ENCODE results near the gene APOM. TPM values are rescaled to one million over a fixed set of nuclear protein-coding genes. Genes with fewer than 3 reads are reported as not detected.

Gene APOM
- total RNA-seq, 1 donor from 2014 or later: 2.9 TPM

DNA sequence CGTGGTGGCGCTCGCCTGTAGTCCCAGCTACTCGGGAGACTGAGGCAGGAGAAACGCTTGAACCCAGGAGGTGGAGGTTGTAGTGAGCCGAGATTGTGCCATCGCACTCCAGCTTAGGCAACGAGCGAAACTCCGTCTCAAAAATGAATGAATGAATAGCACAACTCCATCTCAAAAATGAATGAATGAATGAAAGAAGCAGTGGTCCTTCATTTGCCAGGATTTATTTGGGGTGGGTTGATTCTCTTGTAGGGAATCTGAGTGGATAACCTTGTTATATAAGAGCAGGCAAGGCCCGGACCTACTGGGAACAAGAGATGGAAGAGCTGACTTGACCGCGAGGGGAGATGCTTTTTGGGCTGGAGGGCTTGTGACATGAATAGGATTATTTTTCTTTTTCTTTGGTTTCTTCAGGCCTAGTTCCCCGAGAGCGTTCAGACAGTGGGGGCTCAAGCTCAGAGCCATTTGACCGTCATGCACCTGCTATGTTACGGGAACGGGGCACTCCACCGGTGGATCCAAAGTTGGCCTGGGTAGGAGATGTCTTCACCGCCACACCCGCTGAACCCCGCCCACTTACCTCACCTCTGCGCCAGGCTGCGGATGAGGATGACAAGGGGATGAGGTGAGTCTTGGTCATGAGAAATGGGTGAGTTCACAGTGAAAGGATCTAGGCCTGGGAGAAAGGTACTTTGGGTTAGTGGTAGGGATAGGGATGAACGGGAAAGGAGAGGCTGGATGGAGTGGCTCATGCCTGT, 25.3 kb upstream of the APOM start:
- DNase-seq (ENCODE audit: low read depth): no peak

DNA sequence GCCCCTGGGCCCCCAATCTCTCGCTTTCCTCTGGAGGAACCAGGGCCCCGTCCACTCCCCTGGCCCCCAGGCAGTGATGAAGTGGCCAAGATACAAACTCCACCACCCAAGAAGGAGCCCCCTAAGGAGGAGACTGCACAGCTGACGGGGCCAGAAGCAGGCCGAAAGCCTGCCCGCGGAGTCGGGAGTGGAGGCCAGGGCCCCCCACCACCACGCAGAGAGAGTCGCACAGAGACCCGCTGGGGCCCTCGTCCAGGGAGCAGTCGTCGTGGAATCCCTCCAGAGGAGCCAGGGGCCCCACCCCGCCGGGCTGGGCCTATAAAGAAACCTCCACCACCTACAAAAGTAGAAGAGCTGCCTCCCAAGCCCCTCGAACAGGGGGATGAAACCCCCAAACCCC, 24.5 kb upstream of the APOM start:
- DNase-seq (ENCODE audit: low read depth): no peak

DNA sequence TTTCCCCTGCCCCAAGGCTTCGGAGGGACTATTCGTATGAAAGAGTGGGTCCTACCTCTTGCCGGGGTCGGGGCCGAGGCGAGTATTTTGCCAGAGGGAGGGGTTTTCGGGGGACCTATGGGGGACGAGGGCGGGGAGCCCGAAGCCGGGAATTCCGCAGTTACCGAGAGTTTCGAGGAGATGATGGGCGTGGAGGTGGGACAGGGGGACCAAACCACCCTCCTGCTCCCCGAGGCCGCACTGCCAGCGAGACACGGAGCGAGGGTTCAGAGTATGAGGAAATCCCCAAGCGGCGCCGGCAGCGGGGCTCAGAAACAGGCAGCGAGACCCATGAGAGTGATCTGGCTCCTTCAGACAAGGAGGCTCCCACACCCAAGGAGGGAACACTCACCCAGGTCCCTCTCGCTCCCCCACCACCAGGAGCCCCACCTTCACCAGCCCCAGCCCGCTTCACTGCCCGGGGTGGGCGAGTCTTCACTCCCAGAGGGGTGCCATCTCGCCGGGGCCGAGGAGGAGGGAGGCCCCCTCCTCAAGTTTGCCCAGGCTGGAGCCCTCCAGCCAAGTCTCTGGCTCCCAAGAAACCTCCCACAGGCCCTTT, 23.9 kb upstream of the APOM start:
- no peak for DNase-seq (ENCODE audit: low read depth)

DNA sequence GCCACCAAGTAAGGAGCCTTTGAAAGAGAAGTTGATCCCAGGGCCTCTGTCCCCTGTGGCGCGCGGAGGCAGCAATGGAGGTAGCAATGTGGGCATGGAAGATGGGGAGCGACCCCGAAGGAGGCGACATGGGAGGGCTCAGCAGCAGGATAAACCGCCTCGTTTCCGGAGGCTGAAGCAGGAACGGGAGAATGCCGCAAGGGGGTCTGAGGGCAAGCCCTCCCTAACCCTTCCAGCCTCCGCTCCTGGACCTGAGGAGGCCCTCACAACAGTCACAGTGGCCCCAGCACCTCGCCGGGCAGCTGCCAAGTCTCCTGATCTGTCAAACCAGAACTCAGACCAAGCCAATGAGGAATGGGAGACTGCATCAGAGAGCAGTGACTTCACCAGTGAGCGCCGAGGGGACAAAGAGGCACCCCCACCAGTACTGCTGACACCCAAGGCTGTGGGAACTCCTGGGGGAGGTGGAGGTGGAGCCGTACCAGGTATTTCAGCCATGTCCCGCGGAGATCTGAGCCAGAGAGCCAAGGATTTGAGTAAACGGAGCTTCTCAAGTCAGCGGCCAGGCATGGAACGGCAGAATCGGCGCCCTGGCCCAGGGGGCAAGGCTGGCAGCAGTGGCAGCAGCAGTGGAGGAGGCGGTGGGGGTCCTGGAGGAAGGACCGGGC, 23.3 kb upstream of the APOM start:
- DNase-seq (ENCODE audit: low read depth): no peak

DNA sequence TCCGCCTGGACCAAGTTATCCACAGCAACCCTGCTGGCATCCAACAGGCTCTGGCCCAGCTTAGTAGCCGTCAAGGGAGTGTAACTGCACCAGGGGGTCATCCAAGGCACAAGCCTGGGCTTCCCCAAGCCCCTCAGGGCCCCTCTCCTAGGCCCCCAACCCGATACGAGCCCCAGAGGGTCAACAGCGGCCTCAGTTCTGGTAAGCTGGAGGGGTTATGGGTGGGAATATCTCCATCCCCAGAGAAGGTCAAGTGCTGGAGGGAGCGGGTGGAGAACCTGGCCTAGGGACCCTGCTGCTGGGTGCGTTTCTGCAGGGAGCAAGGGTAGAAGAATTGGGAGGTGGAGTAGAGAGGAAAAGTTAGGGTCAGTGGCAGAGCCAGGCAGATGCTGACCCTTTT, 22.2 kb upstream of the APOM start:
- no peak for DNase-seq (ENCODE audit: low read depth)

DNA sequence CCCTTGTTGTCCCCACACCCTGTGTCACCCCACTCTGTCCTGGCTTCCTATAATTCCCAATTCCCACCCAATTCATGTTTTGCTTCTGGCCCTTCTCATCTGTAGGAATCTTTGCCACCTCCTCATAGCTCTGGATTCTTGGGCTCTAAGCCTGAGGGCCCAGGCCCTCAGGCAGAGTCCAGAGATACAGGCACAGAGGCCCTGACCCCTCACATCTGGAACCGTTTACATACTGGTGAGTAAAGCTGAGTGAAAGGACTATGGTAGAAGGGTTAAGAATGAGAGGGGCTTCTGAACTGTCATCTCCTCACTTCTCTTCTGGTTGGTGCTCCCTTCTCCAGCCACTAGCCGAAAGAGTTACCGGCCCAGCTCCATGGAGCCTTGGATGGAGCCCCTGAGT, 21.6 kb upstream of the APOM start:
- DNase-seq (ENCODE audit: low read depth): no peak

DNA sequence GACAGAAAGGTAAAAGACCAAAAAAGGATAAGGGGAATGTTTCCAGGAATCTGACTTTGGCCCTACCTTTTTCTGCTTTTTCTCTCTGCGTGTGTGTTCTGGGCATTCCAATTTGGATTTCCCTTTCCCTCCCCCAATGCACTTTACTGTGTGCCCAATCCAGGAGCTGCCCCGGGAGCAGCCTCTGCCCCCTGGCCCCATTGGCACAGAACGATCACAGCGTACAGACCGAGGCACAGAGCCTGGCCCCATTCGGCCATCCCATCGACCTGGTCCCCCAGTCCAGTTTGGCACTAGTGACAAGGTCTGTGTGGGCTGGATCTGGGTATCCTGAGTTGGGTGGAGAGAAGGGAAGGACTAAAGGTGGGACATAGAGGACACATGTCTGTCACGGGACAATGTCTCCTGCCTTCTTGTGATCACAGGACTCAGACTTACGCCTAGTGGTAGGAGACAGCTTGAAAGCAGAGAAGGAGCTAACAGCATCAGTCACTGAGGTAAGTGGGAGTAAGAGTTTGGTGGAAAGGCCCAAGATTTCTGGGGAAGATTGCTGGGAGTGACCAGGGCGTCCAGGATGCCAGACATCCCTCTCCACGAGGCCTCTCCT, 20.6 kb upstream of the APOM start:
- no peak for DNase-seq (ENCODE audit: low read depth)

DNA sequence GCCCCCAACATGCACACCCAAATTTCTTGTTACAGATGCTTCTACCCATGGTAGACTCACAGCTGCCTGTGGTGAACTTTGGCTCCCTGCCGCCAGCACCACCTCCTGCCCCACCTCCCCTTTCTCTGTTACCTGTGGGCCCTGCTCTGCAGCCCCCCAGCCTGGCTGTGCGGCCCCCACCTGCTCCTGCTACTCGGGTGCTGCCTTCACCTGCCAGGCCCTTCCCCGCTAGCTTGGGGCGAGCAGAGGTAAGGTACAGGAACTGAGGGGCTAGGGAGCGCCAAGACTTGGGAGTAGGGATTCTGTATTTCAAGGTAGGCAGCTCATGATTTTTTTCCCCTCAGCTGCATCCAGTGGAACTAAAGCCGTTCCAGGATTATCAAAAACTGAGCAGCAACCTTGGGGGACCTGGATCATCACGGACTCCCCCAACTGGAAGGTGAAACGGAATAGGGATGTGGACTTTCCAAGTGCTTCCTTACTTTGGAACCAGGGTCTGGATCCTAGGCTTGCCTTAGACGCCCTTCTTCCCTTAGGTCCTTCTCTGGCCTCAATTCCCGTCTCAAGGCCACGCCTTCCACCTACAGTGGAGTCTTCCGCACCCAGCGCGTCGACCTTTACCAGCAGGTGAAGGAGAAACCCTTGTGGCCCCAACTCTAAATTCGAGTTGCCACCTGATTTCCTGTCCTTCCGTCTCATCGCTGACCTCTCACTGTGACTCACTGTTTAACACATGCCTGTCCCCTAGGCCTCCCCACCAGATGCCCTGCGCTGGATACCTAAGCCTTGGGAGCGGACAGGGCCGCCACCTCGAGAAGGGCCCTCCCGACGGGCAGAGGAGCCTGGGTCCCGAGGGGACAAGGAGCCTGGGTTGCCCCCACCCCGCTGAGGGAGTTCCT, 18.7 kb upstream of the APOM start:
- no peak for DNase-seq (ENCODE audit: low read depth)

DNA sequence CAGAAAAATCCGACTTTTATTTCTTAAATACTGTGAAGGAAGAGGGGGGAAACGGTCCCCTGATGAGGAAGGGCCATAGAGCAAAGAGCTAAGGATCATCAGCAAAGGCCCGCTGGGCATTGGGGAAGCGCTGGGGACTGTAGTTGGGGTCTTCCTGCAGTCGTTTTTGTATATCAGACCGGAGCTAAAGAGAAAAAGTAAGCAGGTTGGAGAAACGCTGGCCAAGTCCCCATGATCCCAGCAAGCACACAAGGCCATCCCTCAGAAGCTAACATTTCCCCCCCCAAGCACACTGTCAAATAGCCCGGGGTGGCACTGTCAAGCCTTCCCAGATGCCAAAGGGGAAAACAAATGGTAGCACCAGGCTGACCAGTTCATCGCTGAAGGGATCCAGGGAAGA, 16.7 kb upstream of the APOM start:
- no peak for DNase-seq (ENCODE audit: low read depth)

DNA sequence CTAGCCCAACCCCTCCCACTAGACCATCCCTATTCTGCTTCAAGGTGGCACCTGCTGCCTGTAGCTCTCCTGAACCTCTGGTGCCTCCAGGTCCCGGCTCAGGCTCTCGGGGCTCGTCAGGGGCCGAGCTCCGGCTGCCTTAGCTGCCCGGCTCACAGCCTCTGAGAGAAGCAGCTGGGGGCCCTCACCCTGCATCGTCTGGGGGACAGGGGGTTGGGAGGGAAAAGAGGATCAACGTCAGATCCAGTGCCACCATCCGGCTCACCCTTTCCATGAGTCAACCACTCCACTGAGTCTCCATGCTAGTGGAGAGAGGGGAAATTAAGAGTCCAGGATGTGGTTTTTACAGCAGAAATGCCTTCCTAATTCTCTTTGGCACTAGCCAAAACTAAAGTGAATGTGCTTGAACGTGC, 16.2 kb upstream of the APOM start:
- DNase-seq (ENCODE audit: low read depth): peak; percentile 40

DNA sequence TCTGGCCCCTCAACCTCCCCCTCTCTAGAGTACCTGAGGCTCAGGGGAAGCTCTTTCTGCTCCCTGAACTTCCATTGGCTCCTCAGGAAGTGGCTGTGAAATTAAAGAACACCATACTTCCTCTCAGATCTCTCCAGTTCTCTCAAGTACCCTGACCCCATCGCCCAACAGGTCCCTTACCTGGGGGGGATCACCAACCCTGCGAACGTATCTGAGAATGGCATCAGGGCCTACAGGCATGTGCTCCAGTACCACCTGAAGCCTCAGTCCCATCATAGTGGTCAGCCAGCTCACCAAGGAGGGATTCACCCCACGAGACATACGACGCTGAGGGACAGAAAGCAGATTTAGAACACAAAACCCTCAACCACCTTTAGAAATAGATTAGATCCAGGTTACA, 15.1 kb upstream of the APOM start:
- DNase-seq (ENCODE audit: low read depth): no peak

DNA sequence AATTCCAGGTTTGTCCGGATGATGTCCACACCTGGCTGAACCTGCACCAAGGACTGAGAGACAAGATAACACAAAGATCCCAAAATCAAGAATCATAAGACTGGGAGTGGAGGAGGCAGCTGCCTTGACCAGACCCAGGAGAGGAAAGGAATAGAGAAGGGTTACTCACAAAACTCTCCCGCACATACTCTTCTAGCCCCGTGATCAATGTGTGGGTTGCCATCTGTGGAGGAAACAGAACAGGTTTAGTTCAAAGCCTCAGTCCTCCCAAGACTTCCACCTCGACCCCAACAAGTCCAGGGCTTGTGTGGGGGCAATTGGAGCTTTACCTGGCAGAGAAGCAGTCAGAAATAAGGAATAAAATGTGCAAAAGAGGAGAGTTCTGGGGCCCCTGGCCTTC, 14.3 kb upstream of the APOM start:
- DNase-seq (ENCODE audit: low read depth): no peak

DNA sequence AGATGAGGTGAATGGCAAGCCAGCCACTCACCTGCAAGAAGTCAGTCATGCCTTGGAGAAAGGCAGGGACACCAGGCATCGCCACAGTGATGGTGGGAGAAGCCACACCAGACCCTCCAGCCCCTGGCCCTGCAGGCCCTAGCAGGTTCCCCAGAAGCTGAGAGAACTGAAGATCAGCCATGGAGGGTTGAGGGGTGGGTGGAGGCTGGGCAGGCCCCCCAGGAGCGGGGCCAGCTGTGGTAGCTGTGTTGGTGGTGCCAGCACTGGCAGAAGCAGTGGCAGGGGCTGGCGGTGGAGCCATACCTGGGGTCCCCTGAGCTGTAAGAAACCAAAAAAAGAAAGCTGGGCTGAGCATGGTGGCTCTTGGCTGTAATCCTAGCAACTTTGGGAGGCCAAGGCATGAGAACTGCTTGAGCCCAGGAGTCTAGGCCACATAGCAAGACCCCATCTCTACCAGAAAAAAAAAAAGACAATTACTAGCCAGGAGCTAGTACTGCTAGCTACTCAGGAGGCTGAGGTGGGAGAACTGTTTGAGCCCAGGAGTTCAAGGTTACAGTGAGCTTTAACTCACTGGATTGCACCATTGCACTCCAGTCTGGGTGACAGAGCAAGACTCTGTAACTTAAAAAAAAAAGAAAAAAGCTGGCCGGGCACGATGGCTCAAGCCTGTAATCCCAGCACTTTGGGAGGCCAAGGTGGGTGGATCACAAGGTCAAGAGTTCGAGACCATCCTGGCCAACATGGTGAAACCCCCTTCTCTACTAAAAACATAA, 12.7 kb upstream of the APOM start:
- no peak for DNase-seq (ENCODE audit: low read depth)

DNA sequence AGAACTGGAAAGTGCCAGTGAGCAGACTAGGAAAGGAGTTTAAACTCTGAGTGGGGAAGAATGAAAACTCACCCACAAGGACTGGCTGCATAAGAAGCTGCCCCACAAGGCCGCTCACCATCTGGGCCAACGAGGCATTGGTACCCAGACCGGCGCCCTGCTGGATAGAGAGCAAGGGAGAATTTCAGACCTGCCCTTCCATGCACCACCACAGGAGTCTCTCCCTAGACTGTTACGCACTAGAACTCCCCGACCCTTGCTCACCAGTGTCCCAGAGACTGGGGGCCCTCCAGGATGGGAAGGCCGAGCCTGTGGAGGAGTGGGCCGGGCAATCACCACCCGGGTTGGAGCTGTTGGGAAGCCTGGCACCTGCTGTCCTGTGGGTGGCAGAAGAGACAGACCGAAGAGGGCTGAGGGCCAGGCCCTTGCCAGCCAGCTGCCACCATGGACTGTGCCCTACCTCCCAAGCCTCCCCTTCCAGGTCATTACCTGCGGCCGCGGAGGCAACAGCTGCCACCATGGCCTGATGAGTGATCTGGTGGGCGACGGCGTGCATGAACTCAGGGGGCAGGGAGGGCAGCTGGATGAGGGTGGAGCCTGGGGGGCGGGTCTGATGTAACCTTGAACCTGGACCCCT, 11.8 kb upstream of the APOM start:
- no peak for DNase-seq (ENCODE audit: low read depth)

DNA sequence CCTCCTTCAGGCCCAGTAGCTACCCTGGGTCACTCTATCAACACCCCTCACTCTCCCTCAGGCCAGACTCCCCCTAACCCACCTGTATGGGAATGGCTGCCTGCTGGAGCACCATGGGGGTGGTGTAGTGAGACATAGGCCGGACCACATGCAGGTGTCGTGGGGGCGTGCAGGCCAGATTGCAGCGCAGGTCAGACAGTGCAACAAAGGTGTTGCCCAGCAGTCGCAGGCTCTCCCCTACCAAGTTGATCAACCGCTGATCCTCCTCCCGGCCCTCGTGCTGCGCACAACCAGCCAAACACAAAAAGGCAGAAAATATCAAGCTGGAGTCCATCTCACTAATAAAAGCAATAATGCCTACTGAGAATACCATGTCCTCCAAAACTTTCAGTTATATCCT, 10.4 kb upstream of the APOM start:
- DNase-seq (ENCODE audit: low read depth): no peak

DNA sequence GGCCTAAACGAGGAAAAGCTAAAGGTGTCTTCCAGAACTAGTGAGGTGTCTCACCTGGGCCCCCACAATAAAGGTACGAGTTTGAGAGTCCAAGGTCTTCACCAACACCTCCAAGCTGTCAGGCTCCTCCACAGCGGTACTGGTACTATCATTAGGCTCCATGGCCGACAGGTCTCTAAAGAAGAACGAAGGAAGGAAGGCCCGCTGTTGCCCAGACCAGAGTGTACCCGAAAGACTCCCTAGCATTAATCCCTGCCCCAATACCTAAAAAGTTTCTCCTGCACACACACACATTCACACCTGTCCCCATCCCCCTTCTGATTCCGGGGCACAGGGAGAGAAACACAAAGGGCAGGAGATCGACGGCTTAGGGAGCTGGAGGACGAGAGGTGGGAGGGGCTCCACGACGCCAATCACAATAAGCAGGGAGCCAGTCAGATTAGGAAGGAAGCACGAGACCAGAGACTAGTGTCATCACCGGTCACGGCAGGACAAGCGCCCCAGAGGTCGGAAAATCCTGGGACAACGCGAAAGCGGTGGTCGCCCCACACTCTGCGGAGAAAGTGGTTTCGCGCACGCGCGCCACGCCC, 4.0 kb upstream of the APOM start:
- DNase-seq (ENCODE audit: low read depth): peak; percentile 83

DNA sequence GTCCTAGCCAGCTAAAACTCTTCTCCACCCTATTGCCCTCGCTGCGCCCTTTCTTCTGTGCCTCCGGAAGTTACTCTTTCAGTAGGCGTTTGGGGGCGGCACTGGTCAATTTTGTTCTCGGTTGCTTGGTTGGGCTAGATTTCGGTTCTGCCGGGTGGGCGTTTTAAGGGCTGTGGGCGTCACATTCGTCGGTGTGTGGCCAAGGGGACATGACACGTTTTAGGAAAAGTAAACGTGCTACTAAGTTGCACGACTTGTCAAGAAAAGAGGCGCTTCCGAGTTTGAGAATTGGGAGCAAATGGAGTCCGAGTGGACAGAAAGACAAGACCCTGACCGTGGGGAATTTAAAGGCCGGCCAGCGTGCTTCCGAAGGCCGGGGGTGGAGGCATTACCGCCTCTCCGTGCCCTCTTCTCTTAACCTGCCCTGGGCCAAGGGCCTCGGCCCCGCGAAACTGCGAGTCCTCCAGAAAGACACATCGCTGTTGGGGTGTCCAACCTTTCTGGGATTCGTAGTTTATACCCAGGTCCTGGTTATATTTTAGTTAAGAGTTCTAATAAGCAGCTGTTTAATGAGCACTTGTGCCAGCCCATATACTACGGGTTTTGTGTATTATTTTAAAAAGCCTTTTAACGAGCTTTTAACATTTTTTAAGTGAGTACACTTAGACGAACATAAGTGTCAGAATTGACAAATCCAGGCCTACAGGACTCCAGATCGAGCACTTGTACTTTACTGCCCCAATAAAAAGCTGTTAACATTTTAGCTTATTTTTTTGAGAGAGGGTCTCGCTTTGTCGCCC, 2.6 kb upstream of the APOM start:
- no peak for DNase-seq (ENCODE audit: low read depth)

DNA sequence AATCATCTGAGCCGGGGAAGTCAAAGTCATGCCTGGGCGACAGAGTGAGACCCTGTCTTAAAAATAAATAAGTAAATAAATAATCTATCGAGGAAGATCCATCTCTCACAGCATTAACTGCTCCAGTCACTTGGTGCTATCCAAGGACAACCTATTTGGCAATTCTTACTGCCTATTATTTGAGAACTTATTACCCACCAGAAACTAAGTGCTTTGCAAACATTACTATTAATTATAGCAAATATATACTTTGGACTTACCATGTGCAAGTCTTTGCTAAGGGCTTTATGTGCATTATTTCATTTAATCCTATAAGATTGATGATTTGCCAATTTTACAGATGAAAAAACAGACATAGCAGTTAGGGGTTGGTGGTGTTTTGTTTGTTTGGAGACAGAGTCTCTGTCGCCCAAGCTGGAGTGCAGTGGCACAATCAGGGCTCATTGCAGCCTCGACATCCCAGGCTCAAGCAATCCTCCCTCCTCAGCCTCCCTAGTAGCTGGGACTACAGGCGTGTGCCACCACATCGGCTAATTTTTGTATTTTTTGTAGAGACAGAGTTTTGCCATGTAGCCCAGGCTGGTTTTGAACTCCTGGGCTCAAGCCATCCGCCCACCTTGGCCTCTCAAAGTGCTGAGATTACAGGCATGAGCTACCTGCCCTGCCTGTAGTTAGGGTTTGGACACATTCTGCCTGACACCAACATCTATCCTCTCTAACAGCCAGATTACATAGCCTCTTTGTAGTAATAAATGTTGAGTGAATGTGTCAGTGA, 933 bp upstream of the APOM start:
- no peak for DNase-seq (ENCODE audit: low read depth)
